Upper lobe of right lung (tissue), 1 donor: Measurements from ENCODE around the gene LMBR1L. TPM values are rescaled to one million over a fixed set of nuclear protein-coding genes. Genes with fewer than 3 reads are reported as not detected.
"Not testable (repeated sequence)": the region's sequence is repeated elsewhere in the genome, so short reads cannot be mapped to it uniquely, and the experiment has no call there.

ENCODE experiments used
- ATAC-seq: fragments of 200-7000 bp; cut with Tn5 transposase; one replicate; pipeline ENCODE4 v1.9.1; 2020; ENCODE audit warnings: mild to moderate bottlenecking, moderate library complexity
- DNase-seq: peaks from one replicate; pipeline ENCODE4 v3.0.0-alpha.2; 2020
- H3K27ac ChIP-seq: fragments of 200-600 bp; one replicate; pipeline ENCODE4 v1.8.0; 2022
- H3K27me3 ChIP-seq: fragments of 200-600 bp; one replicate; pipeline ENCODE4 v1.8.0; 2022; ENCODE audit warnings: mild to moderate bottlenecking
- H3K36me3 ChIP-seq: fragments of 200-600 bp; one replicate; pipeline ENCODE4 v1.8.0; 2022
- H3K4me1 ChIP-seq: fragments of 200-600 bp; one replicate; pipeline ENCODE4 v1.8.0; 2022
- H3K4me3 ChIP-seq: fragments of 200-600 bp; one replicate; pipeline ENCODE4 v1.8.0; 2022; ENCODE audit warnings: mild to moderate bottlenecking
- H3K9me3 ChIP-seq: fragments of 200-600 bp; one replicate; pipeline ENCODE4 v1.8.0; 2022
- CTCF ChIP-seq: fragments of 200-600 bp; IDR thresholded peaks from one replicate; pipeline ENCODE4 v1.8.0; 2022; ENCODE audit warnings: antibody characterized with exemption
- intact Hi-C: fragments of 100-400 bp; cut with DNase I; formaldehyde crosslinking; loops from one replicate; pipeline ENCODE4 v1.11.0; 2022
- total RNA-seq: library from RNA; stranded (reverse); fragmentation: NEBNext Ultra II Directional; extraction: Animal tissue kit (Norgen Biotek cat#: 25700); gene quantifications from one replicate; pipeline ENCODE4 v1.2.1, GENCODE V29; 2021
- donor health status: DM: no; HTN: yes; CAD: no; lungs with severe emphysema.

The LMBR1L gene
- total RNA-seq, 1 donor from 2014 or later, result 54.3 TPM

DNA sequence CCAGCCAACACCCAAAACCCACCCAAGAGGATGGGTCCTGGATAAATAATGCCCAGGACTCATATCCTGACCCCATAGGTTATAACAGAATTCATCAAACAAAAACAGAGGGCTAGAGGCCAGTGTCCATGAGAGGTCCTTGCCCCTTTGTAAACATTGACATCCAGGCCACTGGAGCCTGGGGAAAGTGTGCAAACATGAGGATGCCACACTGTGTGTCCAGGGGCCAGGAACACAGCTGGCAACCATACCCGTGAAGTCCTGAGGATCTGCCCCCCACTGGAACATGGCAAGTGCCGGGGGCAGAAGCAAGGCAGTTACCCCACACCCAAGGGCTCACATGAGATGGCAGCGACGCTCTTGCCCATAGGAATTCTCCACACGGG lies 45.9 kb downstream of the LMBR1L start:
- Histone ChIP-seq H3K4me1 (peaks cover 6% of the 10 kb centered on the region), H3K36me3 (no peaks in the 10 kb centered on the region), H3K27ac (no peak overlapping the region), H3K4me3 (no peak overlapping the region), H3K27me3 (no peaks in the 10 kb centered on the region), H3K9me3 (no peaks in the 10 kb centered on the region)
- DNase-seq (no peak), ATAC-seq (no peak)
- intact Hi-C loops, result no loop called here
- TF ChIP-seq CTCF, result no peak

DNA sequence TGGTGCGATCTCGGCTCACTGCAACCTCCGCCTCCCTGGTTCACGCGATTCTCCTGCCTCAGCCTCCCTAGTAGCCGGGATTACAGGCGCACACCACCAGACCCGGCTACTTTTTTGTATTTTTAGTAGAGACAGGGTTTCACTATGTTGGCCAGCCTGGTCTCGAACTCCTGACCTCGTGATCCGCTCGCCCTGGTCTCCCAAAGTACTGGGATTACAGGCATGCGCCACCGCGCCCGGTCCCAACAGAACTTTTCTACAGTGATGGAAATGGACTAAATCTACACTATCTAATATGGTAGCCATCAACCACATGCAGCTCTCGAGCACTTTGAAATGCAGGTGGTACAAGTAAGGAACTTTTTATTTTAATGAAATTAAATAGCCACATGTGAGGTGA lies 48.7 kb downstream of the LMBR1L start:
- H3K9me3 ChIP-seq, H3K36me3 ChIP-seq, H3K27me3 ChIP-seq, ATAC-seq, DNase-seq, intact Hi-C loops, H3K4me3 ChIP-seq, H3K27ac ChIP-seq: not testable (repeated sequence)
- H3K4me1 ChIP-seq, result peaks cover 24% of the 10 kb centered on the region

DNA sequence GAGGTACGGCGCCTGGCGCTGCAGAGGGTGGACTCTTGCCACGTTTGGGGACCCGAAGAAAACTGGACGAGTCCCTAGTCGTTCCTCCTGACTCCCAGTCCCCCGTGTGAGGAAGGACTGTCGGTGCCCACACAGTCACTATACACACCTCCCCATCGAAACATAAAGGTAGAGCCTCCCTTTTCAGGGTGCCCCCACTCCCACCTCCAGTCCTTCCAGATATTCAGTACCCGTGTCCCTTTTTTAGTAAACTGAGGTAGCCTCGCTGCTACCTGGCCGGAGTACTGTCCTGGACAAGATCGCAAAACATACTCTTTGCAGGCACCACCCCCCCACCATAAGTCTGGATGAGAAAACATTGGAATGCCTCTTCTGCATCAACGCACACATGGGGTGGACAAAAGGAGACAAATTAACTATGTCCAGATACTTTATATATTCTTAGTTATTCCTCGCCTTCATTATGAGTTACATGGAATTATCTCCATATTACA lies 49.4 kb downstream of the LMBR1L start:
- TF ChIP-seq CTCF, result no peak
- H3K4me1 ChIP-seq, result peaks cover 31% of the 10 kb centered on the region
- H3K27ac ChIP-seq, result peak overlapping the region; percentile 98
- H3K4me3 ChIP-seq, result peak overlapping the region; percentile 96
- no peak for ATAC-seq
- no peaks in the 10 kb centered on the region for H3K36me3 ChIP-seq
- intact Hi-C loops, result no loop called here
- H3K27me3 ChIP-seq, result no peaks in the 10 kb centered on the region
- no peak for DNase-seq
- H3K9me3 ChIP-seq, result no peaks in the 10 kb centered on the region

- peaks cover 38% of the 10 kb centered on the region for H3K4me1 ChIP-seq
- peak; percentile 97 for DNase-seq
- no peaks in the 10 kb centered on the region for H3K9me3 ChIP-seq
- H3K27me3 ChIP-seq, result no peaks in the 10 kb centered on the region
- H3K27ac ChIP-seq, result peak within 1 kb of the TSS; percentile 98
- no peaks in the 10 kb centered on the region for H3K36me3 ChIP-seq
- peak within 1 kb of the TSS; percentile 96 for H3K4me3 ChIP-seq
- peak; percentile 88 for ATAC-seq
- TF ChIP-seq CTCF, result no peak
- intact Hi-C loops, result no loop called here
These were observed 50.1 kb downstream of the LMBR1L start, which contains the start of gene KMT2D for GRCh38 chr12:49060237-49061156. KMT2D (minus strand) TSS chr12:49060794; CDS start chr12:49055324, 5,470 bp downstream.

DNA sequence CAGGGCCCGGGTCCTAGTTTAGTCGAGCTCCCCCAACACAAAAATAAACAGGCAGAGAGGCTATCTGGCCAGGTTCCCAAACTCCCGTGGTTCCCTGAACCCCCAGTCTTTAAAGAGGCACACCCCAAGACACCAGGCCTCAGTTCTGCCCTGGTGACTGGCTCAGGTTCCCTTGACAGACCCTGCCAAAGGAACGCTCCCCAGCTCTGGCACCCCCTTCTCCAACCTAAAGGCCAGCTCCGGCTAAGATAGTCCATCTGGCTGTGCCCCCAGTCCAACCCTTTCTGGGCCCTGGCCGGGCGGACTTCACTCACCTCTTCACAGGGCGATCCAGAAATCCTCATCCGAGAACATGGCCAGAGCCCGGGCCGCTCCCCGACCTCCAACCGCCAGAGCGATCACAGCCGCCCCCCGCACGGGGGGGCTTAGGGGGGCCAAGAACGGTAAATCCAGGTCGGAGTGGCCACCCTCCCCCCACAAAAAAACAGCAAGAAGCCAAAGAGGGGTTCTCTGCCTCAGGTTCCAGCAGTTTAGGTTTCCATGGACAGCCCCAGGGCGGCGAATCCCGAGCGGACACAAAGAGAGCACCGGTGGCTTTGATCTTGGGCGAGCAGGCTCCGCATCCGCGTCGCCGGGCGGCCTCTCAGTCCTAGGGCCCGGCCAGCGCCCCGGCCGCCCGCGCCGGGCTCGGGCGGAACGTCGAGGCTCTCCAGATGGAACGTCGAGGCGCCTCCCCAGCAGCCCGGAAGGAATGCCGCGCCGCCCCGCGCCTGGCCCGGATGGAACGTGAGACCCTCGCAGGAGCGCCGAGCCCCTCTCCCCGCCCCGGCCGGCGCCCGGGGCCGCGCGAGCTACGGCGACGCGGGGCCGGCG lies 51.1 kb downstream of the LMBR1L start:
- peaks cover 4% of the 10 kb centered on the region for H3K36me3 ChIP-seq
- ATAC-seq (peak; percentile 3), DNase-seq (no peak)
- no peaks in the 10 kb centered on the region for H3K9me3 ChIP-seq
- intact Hi-C loops, result no loop called here
- TF ChIP-seq CTCF, result no peak
- H3K4me3 ChIP-seq, result peak overlapping the region; percentile 96
- H3K27ac ChIP-seq, result peak overlapping the region; percentile 98
- H3K4me1 ChIP-seq, result peaks cover 44% of the 10 kb centered on the region
- no peaks in the 10 kb centered on the region for H3K27me3 ChIP-seq

GRCh38 chr12:49059045-49059298 lies 51.7 kb downstream of the LMBR1L start:
- peaks cover 44% of the 10 kb centered on the region for H3K4me1 ChIP-seq
- ATAC-seq, result no peak

More at GRCh38 chr12:49059045-49059298, 51.7 kb downstream of the LMBR1L start:
- H3K36me3 ChIP-seq, result peaks cover 10% of the 10 kb centered on the region
- H3K4me3 ChIP-seq, result peak overlapping the region; percentile 96
- H3K9me3 ChIP-seq, result no peaks in the 10 kb centered on the region
- TF ChIP-seq CTCF, result no peak
- no peaks in the 10 kb centered on the region for H3K27me3 ChIP-seq
- no peak for DNase-seq
- intact Hi-C loops, result no loop called here
- peak overlapping the region; percentile 98 for H3K27ac ChIP-seq
